ENCODE results near the gene PAK5. TPM values are rescaled to one million over a fixed set of nuclear protein-coding genes. Genes with fewer than 3 reads are reported as not detected.

PAK5 gene
- total and polyA plus RNA-seq, 2 of the 13 experiments (the other 11 are each of a cell fraction or from before 2014, with no cell fraction given) = not detected

GRCh38 chr20:9637889-9638288 is 201.0 kb downstream of the PAK5 start:
- CTCF ChIA-PET (ENCODE audit: low intra/inter-chr PET ratio, low total read pairs) = no interaction called here

DNA sequence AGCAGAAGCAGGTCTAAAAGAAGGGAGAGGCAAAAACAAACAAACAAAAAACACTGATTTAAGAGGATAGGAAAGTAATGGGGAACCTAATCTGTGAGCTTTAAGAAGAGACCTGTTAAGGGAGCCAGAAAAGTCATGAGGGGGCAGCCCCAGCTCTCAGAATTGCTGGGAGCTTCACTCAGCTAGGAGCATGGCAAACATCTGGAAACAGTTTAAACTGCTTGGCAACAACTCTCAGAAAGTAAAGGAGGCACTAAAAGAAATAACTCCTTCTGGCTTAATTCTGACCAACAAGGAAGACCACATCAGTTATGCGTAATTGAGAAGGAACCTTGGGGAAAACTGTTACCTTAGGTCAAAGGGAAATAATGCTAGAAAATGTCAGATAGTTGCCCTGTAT is 203.1 kb downstream of the PAK5 start:
- Histone ChIP-seq H3K79me2 (ENCODE audit: insufficient read depth, low read length) (no peaks in the 10 kb centered on the region), H3K9ac (ENCODE audit: insufficient read depth, low read depth, low read length) (no peak overlapping the region), H3K27me3 (ENCODE audit: control insufficient read depth in 1 of 2, insufficient read depth in 2 of 2, low read length in 2 of 2) (no peaks in the 10 kb centered on the region), H3K9me3 (ENCODE audit: low read length) (no peaks in the 10 kb centered on the region), H3K27ac (ENCODE audit: extremely low read length, insufficient read depth, low read length) (no peak overlapping the region), H4K20me1 (ENCODE audit: insufficient read depth, low read length) (no peaks in the 10 kb centered on the region), H2AFZ (ENCODE audit: low read length) (no peak overlapping the region), H3K36me3 (replicated peaks in 1 of 2; ENCODE audit: control insufficient read depth in 1 of 2, insufficient read depth in 2 of 2, low read length in 2 of 2) (no peaks in the 10 kb centered on the region), H3K4me3 (replicated peaks in 1 of 3; ENCODE audit: insufficient read depth in 1 of 3, low read depth in 2 of 3, low read length in 3 of 3) (no peak overlapping the region), H3K4me2 (ENCODE audit: low read depth, low read length) (no peak overlapping the region), H3K4me1 (ENCODE audit: insufficient read depth, low read length) (no peaks in the 10 kb centered on the region)
- DNase-seq (ENCODE audit: low spot score) (no peak), FAIRE-seq (no peak), ATAC-seq (no peak)
- WGBS (ENCODE audit: low lambda C conversion rate) = 15% methylated on average over 1 of the region's 1 CpG
- POLR2A ChIA-PET = no interaction called here
- intact Hi-C loops (cut with micrococcal nuclease; ENCODE audit: unreplicated experiment) (no loop called here), in situ Hi-C loops (cut with HindIII; ENCODE audit: extremely low pct_ligation_motif_present, low pct_unique_long_range_greater_than_20kb) (no loop called here)
- CTCF ChIA-PET (ENCODE audit: low intra/inter-chr PET ratio, low total read pairs) = no interaction called here
- no TSS peak for BruUV-seq (replicated peaks)
- no peak for TF ChIP-seq FOXA3 (CRISPR knock-in tag; IDR thresholded peaks at IDR 0.05)
- no peak for TF ChIP-seq ZSCAN30 (CRISPR knock-in tag; IDR thresholded peaks at IDR 0.05)
- no peak for TF ChIP-seq ZBTB46 (CRISPR knock-in tag; IDR thresholded peaks at IDR 0.05; ENCODE audit: borderline replicate concordance)
- no peak for TF ChIP-seq ZNF614 (CRISPR knock-in tag; IDR thresholded peaks at IDR 0.05; ENCODE audit: borderline replicate concordance)
- no peak for TF ChIP-seq ZNF567 (CRISPR knock-in tag; IDR thresholded peaks at IDR 0.05; ENCODE audit: borderline replicate concordance)

More at GRCh38 chr20:9637889-9638288, 201.0 kb downstream of the PAK5 start:
- H3K9ac ChIP-seq (ENCODE audit: insufficient read depth, low read depth, low read length) = no peak overlapping the region
- FAIRE-seq (no peak), ATAC-seq (no peak), DNase-seq (ENCODE audit: low spot score) (no peak)
- 2% methylated on average over 2 of the region's 2 CpGs for WGBS (ENCODE audit: low lambda C conversion rate)
- no peaks in the 10 kb centered on the region for H3K36me3 ChIP-seq (replicated peaks in 1 of 2; ENCODE audit: control insufficient read depth in 1 of 2, insufficient read depth in 2 of 2, low read length in 2 of 2)
- H3K9me3 ChIP-seq (ENCODE audit: low read length) = no peaks in the 10 kb centered on the region
- in situ Hi-C loops (cut with HindIII; ENCODE audit: extremely low pct_ligation_motif_present, low pct_unique_long_range_greater_than_20kb) = no loop called here
- no peaks in the 10 kb centered on the region for H3K79me2 ChIP-seq (ENCODE audit: insufficient read depth, low read length)
- H3K27me3 ChIP-seq (ENCODE audit: control insufficient read depth in 1 of 2, insufficient read depth in 2 of 2, low read length in 2 of 2) = no peaks in the 10 kb centered on the region
- no peak for TF ChIP-seq ZNF431 (CRISPR knock-in tag; IDR thresholded peaks at IDR 0.05; ENCODE audit: borderline replicate concordance, low read depth)
- TF ChIP-seq ZIK1 (CRISPR knock-in tag; IDR thresholded peaks at IDR 0.05; ENCODE audit: borderline replicate concordance, low read depth) = no peak
- no peak for TF ChIP-seq FOXA3 (CRISPR knock-in tag; IDR thresholded peaks at IDR 0.05)
- no peak for TF ChIP-seq MAFG (CRISPR knock-in tag; IDR thresholded peaks at IDR 0.05)
- TF ChIP-seq ZNF33B (CRISPR knock-in tag; IDR thresholded peaks at IDR 0.05) = no peak
- no peak for TF ChIP-seq SMAD1 (CRISPR knock-in tag; IDR thresholded peaks at IDR 0.05; ENCODE audit: borderline replicate concordance, low read depth)
- TF ChIP-seq ZNF263 (CRISPR knock-in tag; IDR thresholded peaks at IDR 0.05) = no peak
- no peak for TF ChIP-seq ZNF768 (CRISPR knock-in tag; IDR thresholded peaks at IDR 0.05)
- TF ChIP-seq NCOR1 (IDR thresholded peaks at IDR 0.05; ENCODE audit: borderline replicate concordance, low read length) = no peak
- H3K4me2 ChIP-seq (ENCODE audit: low read depth, low read length) = no peak overlapping the region
- BruUV-seq (replicated peaks) = no TSS peak
- H3K27ac ChIP-seq (ENCODE audit: extremely low read length, insufficient read depth, low read length) = no peak overlapping the region
- intact Hi-C loops (cut with micrococcal nuclease; ENCODE audit: unreplicated experiment) = no loop called here
- no peak overlapping the region for H2AFZ ChIP-seq (ENCODE audit: low read length)
- H3K4me3 ChIP-seq (replicated peaks in 1 of 3; ENCODE audit: insufficient read depth in 1 of 3, low read depth in 2 of 3, low read length in 3 of 3) = no peak overlapping the region
- no peaks in the 10 kb centered on the region for H4K20me1 ChIP-seq (ENCODE audit: insufficient read depth, low read length)
- no peaks in the 10 kb centered on the region for H3K4me1 ChIP-seq (ENCODE audit: insufficient read depth, low read length)
- POLR2A ChIA-PET = no interaction called here
